ENCODE results near the gene GNPTG.

DNA sequence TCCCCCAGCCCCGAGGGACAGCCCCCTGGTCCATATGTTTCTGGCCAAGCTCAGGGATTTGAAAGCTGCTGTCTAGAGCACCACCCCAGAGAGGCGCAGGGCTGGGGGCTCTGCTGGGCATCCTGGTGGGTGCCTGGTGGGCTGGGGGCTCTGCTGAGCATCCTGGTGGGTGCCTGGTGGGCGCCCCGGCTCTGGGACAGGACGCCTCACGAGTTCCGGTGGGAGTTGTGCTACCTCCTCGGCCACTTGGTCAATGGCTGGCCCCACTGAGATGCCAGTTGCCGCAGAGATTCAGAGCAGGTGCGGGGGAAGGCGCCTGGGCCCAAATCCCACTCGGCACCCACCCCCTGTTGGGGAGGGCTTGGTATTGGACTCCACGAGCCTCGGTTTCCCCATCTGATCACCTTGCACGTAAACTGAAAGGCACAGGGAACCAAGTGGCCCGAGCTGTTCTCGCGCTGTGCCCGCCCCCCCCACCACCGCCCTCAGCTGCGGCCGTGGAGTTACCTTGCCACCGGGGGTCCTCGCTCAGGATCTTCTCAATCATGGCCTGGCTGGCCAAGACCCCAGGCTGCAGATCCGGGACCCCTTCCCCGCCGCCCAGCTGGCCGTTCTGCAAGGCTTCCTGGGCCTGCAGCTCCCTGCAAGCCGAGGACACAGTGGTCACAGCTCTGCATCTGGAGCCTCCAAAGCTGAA is 49.5 kb downstream of the GNPTG start:
- TF ChIP-seq, protein P1, sequence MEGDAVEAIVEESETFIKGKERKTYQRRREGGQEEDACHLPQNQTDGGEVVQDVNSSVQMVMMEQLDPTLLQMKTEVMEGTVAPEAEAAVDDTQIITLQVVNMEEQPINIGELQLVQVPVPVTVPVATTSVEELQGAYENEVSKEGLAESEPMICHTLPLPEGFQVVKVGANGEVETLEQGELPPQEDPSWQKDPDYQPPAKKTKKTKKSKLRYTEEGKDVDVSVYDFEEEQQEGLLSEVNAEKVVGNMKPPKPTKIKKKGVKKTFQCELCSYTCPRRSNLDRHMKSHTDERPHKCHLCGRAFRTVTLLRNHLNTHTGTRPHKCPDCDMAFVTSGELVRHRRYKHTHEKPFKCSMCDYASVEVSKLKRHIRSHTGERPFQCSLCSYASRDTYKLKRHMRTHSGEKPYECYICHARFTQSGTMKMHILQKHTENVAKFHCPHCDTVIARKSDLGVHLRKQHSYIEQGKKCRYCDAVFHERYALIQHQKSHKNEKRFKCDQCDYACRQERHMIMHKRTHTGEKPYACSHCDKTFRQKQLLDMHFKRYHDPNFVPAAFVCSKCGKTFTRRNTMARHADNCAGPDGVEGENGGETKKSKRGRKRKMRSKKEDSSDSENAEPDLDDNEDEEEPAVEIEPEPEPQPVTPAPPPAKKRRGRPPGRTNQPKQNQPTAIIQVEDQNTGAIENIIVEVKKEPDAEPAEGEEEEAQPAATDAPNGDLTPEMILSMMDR (IDR thresholded peaks at IDR 0.05), result no peak
- TF ChIP-seq EP300 (IDR thresholded peaks at IDR 0.05) (no peak), POLR2A (IDR thresholded peaks at IDR 0.05) (no peak)
